Stimulated activated CD8-positive, alpha-beta memory T cell treated with anti-CD3 and anti-CD28 coated beads, Interleukin-12 subunit alpha, Interleukin-12 subunit beta, amount 100 ng/mL, for 24 hours (primary cell): Measurements from ENCODE around the gene LMLN.
"Not testable (repeated sequence)": the region's sequence is repeated elsewhere in the genome, so short reads cannot be mapped to it uniquely, and the experiment has no call there.

Experiments
- DNase-seq: peaks from one replicate; pipeline ENCODE4 v3.0.0-alpha.2; 2020; ENCODE audit errors: extremely low read depth

The LMLN gene

GRCh38 chr3:198027045-198027798 lies 67.2 kb downstream of the LMLN start:
- DNase-seq = no peak

GRCh38 chr3:198027799-198028390 lies 67.9 kb downstream of the LMLN start:
- DNase-seq = no peak

GRCh38 chr3:198028718-198029117 lies 68.7 kb downstream of the LMLN start:
- DNase-seq = no peak

- DNase-seq = no peak
These were observed 70.1 kb downstream of the LMLN start for GRCh38 chr3:198030125-198030524.

GRCh38 chr3:198030726-198031125 lies 70.7 kb downstream of the LMLN start:
- DNase-seq = no peak

- DNase-seq = no peak
These were observed 72.3 kb downstream of the LMLN start for GRCh38 chr3:198032039-198032936.

- no peak for DNase-seq
These were observed 83.1 kb downstream of the LMLN start for GRCh38 chr3:198043119-198043518.

GRCh38 chr3:198046120-198046857 lies 86.3 kb downstream of the LMLN start:
- DNase-seq = no peak

- DNase-seq = no peak
These were observed 88.4 kb downstream of the LMLN start for GRCh38 chr3:198048445-198048844.

GRCh38 chr3:198051836-198052235 lies 91.8 kb downstream of the LMLN start:
- no peak for DNase-seq

GRCh38 chr3:198053462-198053861 lies 93.4 kb downstream of the LMLN start:
- DNase-seq = not testable (repeated sequence)

- DNase-seq = no peak
These were observed 101.4 kb downstream of the LMLN start for GRCh38 chr3:198061119-198062067.

- DNase-seq = no peak
These were observed 102.0 kb downstream of the LMLN start for GRCh38 chr3:198062068-198062465.

- no peak for DNase-seq
These were observed 104.4 kb downstream of the LMLN start for GRCh38 chr3:198064420-198064819.

GRCh38 chr3:198065897-198066296 lies 105.9 kb downstream of the LMLN start:
- DNase-seq = no peak

- no peak for DNase-seq
These were observed 107.4 kb downstream of the LMLN start for GRCh38 chr3:198067416-198067815.

- no peak for DNase-seq
These were observed 110.9 kb downstream of the LMLN start for GRCh38 chr3:198070871-198071270.

- DNase-seq = peak; percentile 20
These were observed 111.7 kb downstream of the LMLN start for GRCh38 chr3:198071602-198072287.

- no peak for DNase-seq
These were observed 116.8 kb downstream of the LMLN start for GRCh38 chr3:198076722-198077308.
